IMR-90 (cell line): ENCODE results near the gene STX19. TPM values are rescaled to one million over a fixed set of nuclear protein-coding genes. Genes with fewer than 3 reads are reported as not detected.
A peak's percentile ranks its signal among the peaks of the same experiment; 100 is the strongest.

Source experiments
- ATAC-seq: fragments of 200-7000 bp; cut with Tn5 transposase; 2 replicates; pipeline ENCODE4 v1.9.1; 2020; ENCODE audit warnings: low read depth, mild to moderate bottlenecking, moderate library complexity
- BruUV-seq: library from RNA; stranded (reverse); fragments of 400-500 nt; replicated peaks from 2 replicates; lab custom pipeline; 2021; lab: Mats Ljungman, UMichigan
- CTCF ChIA-PET: fragments of 300-600 bp; formaldehyde crosslinking; extraction: SDS; loops from one replicate; lab custom pipeline; 2021; ENCODE audit warnings: antibody characterized with exemption; lab: Yijun Ruan, JAX
- POLR2A ChIA-PET: fragments of 300-600 bp; sonication (Branson Sonifier 250); formaldehyde crosslinking; loops from one replicate; lab custom pipeline; 2022; ENCODE audit warnings: antibody characterized with exemption; ENCODE audit not compliant: unreplicated experiment; lab: Charles Lee
- DNase-seq: peaks from one replicate; pipeline ENCODE4 v3.0.0; 2013
- H2AFZ ChIP-seq: replicated peaks from 2 replicates; pipeline ENCODE3; 2013; ENCODE audit warnings: low read length, mild to moderate bottlenecking; ENCODE audit not compliant: poor library complexity
- H2AK5ac ChIP-seq: 2 replicates; pipeline ENCODE4 v1.6.1; 2013; ENCODE audit warnings: low read depth, low read length, inconsistent platforms
- H2AK9ac ChIP-seq: replicated peaks from 2 replicates; pipeline ENCODE3; 2013; ENCODE audit warnings: mild to moderate bottlenecking, low read depth, low read length, moderate library complexity; ENCODE audit not compliant: poor library complexity
- H2BK120ac ChIP-seq: 2 replicates; pipeline ENCODE4 v1.6.1; 2013; ENCODE audit warnings: low read depth, low read length, inconsistent platforms
- H2BK15ac ChIP-seq: 3 replicates; pipeline ENCODE4 v1.6.1; 2013; ENCODE audit warnings: low read depth, low read length, inconsistent platforms
- H2BK20ac ChIP-seq: 2 replicates; pipeline ENCODE4 v1.6.1; 2013; ENCODE audit warnings: low read depth, mild to moderate bottlenecking, inconsistent platforms, low read length, moderate library complexity
- H2BK5ac ChIP-seq: 2 replicates; pipeline ENCODE4 v1.6.1; 2013; ENCODE audit warnings: mild to moderate bottlenecking, low read depth, low read length, inconsistent platforms; ENCODE audit not compliant: poor library complexity, severe bottlenecking
- H3K14ac ChIP-seq: replicated peaks from 2 replicates; pipeline ENCODE4 v1.6.1; 2013; ENCODE audit warnings: low read depth, low read length, inconsistent platforms
- H3K18ac ChIP-seq: 2 replicates; pipeline ENCODE4 v1.6.1; 2013; ENCODE audit warnings: low read depth, low read length, control low read depth
- H3K23ac ChIP-seq: 2 replicates; pipeline ENCODE4 v1.6.1; 2013; ENCODE audit warnings: low read depth, low read length, inconsistent platforms
- H3K27ac ChIP-seq: 2 replicates; pipeline ENCODE4 v1.5.1; 2013; ENCODE audit warnings: mild to moderate bottlenecking, control low read depth, low read length; ENCODE audit not compliant: insufficient read depth
- H3K27me3 ChIP-seq: 2 replicates; pipeline ENCODE4 v1.6.1; 2013; ENCODE audit warnings: low read length; ENCODE audit not compliant: control insufficient read depth, insufficient read depth
- H3K36me3 ChIP-seq: 2 replicates; pipeline ENCODE4 v1.6.1; 2013; ENCODE audit warnings: low read length, mixed read lengths; ENCODE audit not compliant: control insufficient read depth, insufficient read depth
- H3K4ac ChIP-seq: 2 replicates; pipeline ENCODE4 v1.6.1; 2013; ENCODE audit warnings: low read depth, low read length, inconsistent platforms
- H3K4me1 ChIP-seq: 2 replicates; pipeline ENCODE4 v1.6.1; 2013; ENCODE audit warnings: low read length, mixed read lengths; ENCODE audit not compliant: control insufficient read depth, insufficient read depth
- H3K4me2 ChIP-seq: 2 replicates; pipeline ENCODE4 v1.6.1; 2013; ENCODE audit warnings: low read depth, mild to moderate bottlenecking, control low read depth, low read length, moderate library complexity
- H3K4me3 ChIP-seq: 2 replicates; pipeline ENCODE4 v1.5.1; 2013; ENCODE audit warnings: low read depth, mild to moderate bottlenecking, control low read depth, low read length, moderate library complexity; ENCODE audit not compliant: insufficient read depth
- H3K56ac ChIP-seq: 2 replicates; pipeline ENCODE4 v1.6.1; 2013; ENCODE audit warnings: low read length, inconsistent platforms; ENCODE audit not compliant: insufficient read depth; ENCODE audit errors: extremely low read depth
- H3K79me1 ChIP-seq, 2 experiments: 2 replicates each; pipeline ENCODE4 v1.6.1; 2013; ENCODE audit warnings: low read length in 2 of 2, inconsistent platforms in 1 of 2, low read depth in 1 of 2
- H3K9ac ChIP-seq: 2 replicates; pipeline ENCODE4 v1.6.1; 2013; ENCODE audit warnings: low read depth, low read length, control low read depth
- H3K9me1 ChIP-seq: 2 replicates; pipeline ENCODE4 v1.6.1; 2013; ENCODE audit warnings: low read length, inconsistent platforms; ENCODE audit not compliant: insufficient read depth
- H3K9me3 ChIP-seq: 2 replicates; pipeline ENCODE4 v1.6.1; 2013; ENCODE audit warnings: low read length; ENCODE audit not compliant: control insufficient read depth, insufficient read depth
- H4K20me1 ChIP-seq: 2 replicates; pipeline ENCODE4 v1.6.1; 2013; ENCODE audit warnings: low read length, inconsistent platforms; ENCODE audit not compliant: insufficient read depth
- H4K5ac ChIP-seq: 2 replicates; pipeline ENCODE4 v1.6.1; 2013; ENCODE audit warnings: mild to moderate bottlenecking, low read depth, low read length, control low read depth
- H4K8ac ChIP-seq, 2 experiments: 2 replicates each; pipeline ENCODE4 v1.6.1; 2013; ENCODE audit warnings: low read depth in 2 of 2, low read length in 2 of 2, control low read depth in 1 of 2, inconsistent platforms in 1 of 2
- H4K91ac ChIP-seq: 2 replicates; pipeline ENCODE4 v1.6.1; 2013; ENCODE audit warnings: low read depth, low read length, inconsistent platforms; ENCODE audit not compliant: insufficient read depth
- BHLHE40 ChIP-seq: fragments of 150-350 bp; IDR thresholded peaks from 2 replicates; pipeline ENCODE4 v1.6.1; 2016; ENCODE audit warnings: mild to moderate bottlenecking, low read depth, low read length
- CEBPB ChIP-seq: IDR thresholded peaks from 2 replicates; pipeline ENCODE4 v1.6.1; 2012; ENCODE audit warnings: low read depth, low read length, improper control_type of control experiment
- CHD1 ChIP-seq: IDR thresholded peaks from 2 replicates; pipeline ENCODE4 v1.6.1; 2012; ENCODE audit warnings: low read depth, low read length, improper control_type of control experiment
- ELK1 ChIP-seq: fragments of 150-350 bp; IDR thresholded peaks from 2 replicates; pipeline ENCODE4 v1.6.1; 2016; ENCODE audit warnings: low read depth, mild to moderate bottlenecking, low read length, moderate library complexity, borderline replicate concordance
- FOS ChIP-seq: fragments of 150-350 bp; IDR thresholded peaks from 2 replicates; pipeline ENCODE4 v1.6.1; 2016; ENCODE audit warnings: low read depth, low read length
- MAFK ChIP-seq: IDR thresholded peaks from 2 replicates; pipeline ENCODE4 v1.6.1; 2012; ENCODE audit warnings: low read depth, low read length, improper control_type of control experiment
- MAZ ChIP-seq: IDR thresholded peaks from 2 replicates; pipeline ENCODE4 v1.6.1; 2012; ENCODE audit warnings: low read depth, mild to moderate bottlenecking, low read length, improper control_type of control experiment, moderate library complexity, borderline replicate concordance
- MXI1 ChIP-seq: IDR thresholded peaks from 2 replicates; pipeline ENCODE4 v1.6.1; 2012; ENCODE audit warnings: low read depth, mild to moderate bottlenecking, low read length, moderate library complexity, borderline replicate concordance
- NFE2L2 ChIP-seq: fragments of 150-350 bp; IDR thresholded peaks from 2 replicates; pipeline ENCODE4 v1.6.1; 2016; ENCODE audit warnings: low read depth, mild to moderate bottlenecking, low read length
- POLR2A ChIP-seq: IDR thresholded peaks from 2 replicates; pipeline ENCODE4 v1.6.1; 2012; ENCODE audit warnings: mild to moderate bottlenecking, low read depth, low read length
- RAD21 ChIP-seq: IDR thresholded peaks from 2 replicates; pipeline ENCODE4 v1.6.1; 2012; ENCODE audit warnings: low read length, improper control_type of control experiment
- RCOR1 ChIP-seq: IDR thresholded peaks from 2 replicates; pipeline ENCODE4 v1.6.1; 2012; ENCODE audit warnings: mild to moderate bottlenecking, low read length, improper control_type of control experiment; ENCODE audit not compliant: insufficient replicate concordance
- RFX5 ChIP-seq: IDR thresholded peaks from 2 replicates; pipeline ENCODE4 v1.8.0; 2012; ENCODE audit warnings: low read depth, mild to moderate bottlenecking, low read length, moderate library complexity
- SMC3 ChIP-seq: fragments of 150-350 bp; IDR thresholded peaks from 2 replicates; pipeline ENCODE4 v1.6.1; 2016; ENCODE audit warnings: low read depth, mild to moderate bottlenecking, antibody characterized with exemption, low read length, moderate library complexity
- USF2 ChIP-seq: fragments of 150-350 bp; IDR thresholded peaks from 2 replicates; pipeline ENCODE4 v1.6.1; 2017; ENCODE audit warnings: mild to moderate bottlenecking, antibody characterized with exemption, low read length, low read depth
- WGBS, 2 experiments: methylation state at CpG; one replicate each; pipeline versions ENCODE4 v1.1.5 to v1.1.7; 2013; ENCODE audit warnings: missing lambda C conversion rate in 2 of 2; ENCODE audit not compliant: insufficient read length in 1 of 2; ENCODE audit errors: extremely low coverage in 2 of 2; 5-methylcytosine and 5-hydroxymethylcytosine counted together
- dilution Hi-C: fragments of 300-500 bp; cut with HindIII; formaldehyde crosslinking; loops from one replicate; pipeline ENCODE4 v1.14.3; 2018; ENCODE audit warnings: low sequenced_read_pairs; ENCODE audit not compliant: unreplicated experiment
- in situ Hi-C: fragments of 300-500 bp; cut with MboI; formaldehyde crosslinking; loops from 3 replicates; pipeline ENCODE4 v1.14.3; 2019; ENCODE audit warnings: low sequenced_read_pairs, inconsistent platforms, mixed read lengths
- intact Hi-C: fragments of 100-400 bp; cut with micrococcal nuclease; formaldehyde crosslinking; loops from 2 replicates; pipeline ENCODE4 v1.10.0; 2022
- polyA plus RNA-seq, 3 experiments: library from polyadenylated mRNA; depleted of rRNA; stranded (reverse); fragments of >200 nt; gene quantifications; 2 replicates each; pipeline ENCODE4 v1.2.3, GENCODE V29; 2012; ENCODE audit warnings: low replicate concordance in 1 of 3
- total RNA-seq: library from RNA; depleted of rRNA; stranded (reverse); fragments of >200 nt; gene quantifications from 2 replicates; pipeline ENCODE4 v1.2.3, GENCODE V29; 2012

Gene STX19
- total and polyA plus RNA-seq, 2 of the 4 experiments (the other 2 are of a cell fraction): not detected

- Histone ChIP-seq H2BK20ac (no peak overlapping the region), H3K27ac (peak overlapping the region; percentile 91), H3K9ac (peak overlapping the region; percentile 92), H4K8ac (peak overlapping the region; percentile 61 to 95), H3K23ac (peak overlapping the region; percentile 76; the same call in 1 of the 2 replicates), H3K56ac (peak overlapping the region; percentile 97), H2AFZ (peak overlapping the region; percentile 78), H3K4me3 (peak overlapping the region; percentile 70), H3K9me3 (no peaks in the 10 kb centered on the region), H2AK5ac (peak overlapping the region; percentile 14; the same call in 1 of the 2 replicates), H3K4me2 (peak overlapping the region; percentile 79), H3K4me1 (peaks cover 1% of the 10 kb centered on the region; the same call in 1 of the 2 replicates), H4K91ac (peak overlapping the region; percentile 39; the same call in 1 of the 2 replicates), H2BK15ac (0 out of 3 replicates have a peak overlapping the region, but pooled peaks have one; percentile 22), H2BK5ac (peak overlapping the region; percentile 84), H2BK120ac (0 out of 2 replicates have a peak overlapping the region, but pooled peaks have one; percentile 9), H3K4ac (peak overlapping the region; percentile 88), H3K9me1 (no peaks in the 10 kb centered on the region), H3K14ac (peak overlapping the region; percentile 96), H4K20me1 (no peaks in the 10 kb centered on the region), H4K5ac (peak overlapping the region; percentile 89; the same call in 1 of the 2 replicates), H3K18ac (no peak overlapping the region; the same call in none of the 2 replicates), H3K27me3 (no peaks in the 10 kb centered on the region), H2AK9ac (peak overlapping the region; percentile 71), H3K79me1 (peaks cover 6 to 34% of the 10 kb centered on the region in 2 experiments; a peak in 2 of 4 replicates), H3K36me3 (peaks cover 4% of the 10 kb centered on the region)
- POLR2A ChIA-PET: no interaction called here
- WGBS, 2 experiments: 90% methylated on average over 2 of the region's 17 CpGs; no CpG with 5 or more reads in 1 of the 2 experiments
- TF ChIP-seq MAZ: no peak
- no peak for TF ChIP-seq SMC3
- no peak for TF ChIP-seq NFE2L2
- TF ChIP-seq ELK1: no peak
- TF ChIP-seq RFX5: no peak
- TF ChIP-seq CHD1: no peak
- no peak for TF ChIP-seq CEBPB
- no peak for TF ChIP-seq MXI1
- TF ChIP-seq FOS: no peak
- no peak for TF ChIP-seq POLR2A
- no peak for TF ChIP-seq BHLHE40
- TF ChIP-seq MAFK: no peak
- TF ChIP-seq USF2: no peak
- TF ChIP-seq RCOR1: no peak
- no peak for TF ChIP-seq RAD21
- ATAC-seq (no peak), DNase-seq (peak; percentile 6)
- intact Hi-C loops (loop anchor here (10.0 kb wide), 1 partner anchor 219 kb away; no protein-coding TSS in a partner anchor), in situ Hi-C loops (no loop called here), dilution Hi-C loops (no loop called here)
- BruUV-seq: no TSS peak
- CTCF ChIA-PET: no interaction called here
Observed at GRCh38 chr3:94063496-94064119, 35.2 kb upstream of the STX19 start.
